ENCODE measurements around the gene DENND10.

DNA sequence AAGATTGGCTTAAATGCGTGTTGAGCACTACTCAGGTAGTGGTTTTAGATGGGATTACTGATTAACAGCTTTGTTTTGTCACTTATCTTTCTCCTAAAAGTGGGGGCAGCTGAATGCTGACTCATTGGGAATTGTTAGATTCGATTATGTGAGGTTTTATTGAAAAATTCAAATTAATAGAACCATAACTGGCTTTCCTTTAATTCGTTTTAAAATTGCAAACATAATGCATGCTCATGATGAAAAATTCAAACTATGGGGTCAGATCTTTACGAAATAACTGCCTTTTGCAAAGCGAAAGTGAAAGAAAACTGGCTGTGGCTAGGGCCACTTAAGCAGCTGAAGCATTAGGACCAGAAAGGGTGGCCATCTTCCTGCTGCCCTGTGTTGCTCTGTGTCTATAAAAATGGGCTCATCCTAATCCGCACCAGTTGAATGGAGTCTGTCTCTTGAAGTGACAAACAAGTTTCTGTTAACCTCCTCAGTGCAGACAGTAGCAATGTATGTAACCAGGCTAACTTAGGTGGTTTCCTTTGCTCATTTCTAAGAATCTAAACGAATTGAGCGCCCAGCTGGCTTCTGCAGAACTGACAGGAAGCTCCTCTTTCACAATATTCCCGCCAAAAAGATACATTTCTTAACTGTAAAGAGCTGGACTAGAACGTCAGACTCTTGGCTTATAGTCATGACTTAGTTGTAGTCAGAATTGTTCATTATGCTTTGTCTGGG, 27.8 kb downstream of the DENND10 start:
- TF ChIP-seq, protein P1, sequence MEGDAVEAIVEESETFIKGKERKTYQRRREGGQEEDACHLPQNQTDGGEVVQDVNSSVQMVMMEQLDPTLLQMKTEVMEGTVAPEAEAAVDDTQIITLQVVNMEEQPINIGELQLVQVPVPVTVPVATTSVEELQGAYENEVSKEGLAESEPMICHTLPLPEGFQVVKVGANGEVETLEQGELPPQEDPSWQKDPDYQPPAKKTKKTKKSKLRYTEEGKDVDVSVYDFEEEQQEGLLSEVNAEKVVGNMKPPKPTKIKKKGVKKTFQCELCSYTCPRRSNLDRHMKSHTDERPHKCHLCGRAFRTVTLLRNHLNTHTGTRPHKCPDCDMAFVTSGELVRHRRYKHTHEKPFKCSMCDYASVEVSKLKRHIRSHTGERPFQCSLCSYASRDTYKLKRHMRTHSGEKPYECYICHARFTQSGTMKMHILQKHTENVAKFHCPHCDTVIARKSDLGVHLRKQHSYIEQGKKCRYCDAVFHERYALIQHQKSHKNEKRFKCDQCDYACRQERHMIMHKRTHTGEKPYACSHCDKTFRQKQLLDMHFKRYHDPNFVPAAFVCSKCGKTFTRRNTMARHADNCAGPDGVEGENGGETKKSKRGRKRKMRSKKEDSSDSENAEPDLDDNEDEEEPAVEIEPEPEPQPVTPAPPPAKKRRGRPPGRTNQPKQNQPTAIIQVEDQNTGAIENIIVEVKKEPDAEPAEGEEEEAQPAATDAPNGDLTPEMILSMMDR (IDR thresholded peaks at IDR 0.05; ENCODE audit: poor library complexity), result no peak
- TF ChIP-seq EZH2phosphoT487 (IDR thresholded peaks at IDR 0.05; ENCODE audit: low read depth, severe bottlenecking, unreplicated experiment), result no peak

All from hepatocyte (in vitro differentiated cells).